ENCODE measurements around the gene CMIP.

GRCh38 chr16:81609323-81609892 is 164.8 kb downstream of the CMIP start:
- TF ChIP-seq GATA2 (IDR thresholded peaks at IDR 0.05; ENCODE audit: low read depth, low read length) (no peak), GATA3 (IDR thresholded peaks at IDR 0.05; ENCODE audit: low read depth, low read length) (no peak)

Data from SH-SY5Y (cell line).